Measurements from ENCODE around the gene NT5DC1. TPM values are rescaled to one million over a fixed set of nuclear protein-coding genes. Genes with fewer than 3 reads are reported as not detected.

Gene NT5DC1
- total and polyA plus RNA-seq, 2 experiments from 2014 or later: 27.0 to 29.8 TPM

DNA sequence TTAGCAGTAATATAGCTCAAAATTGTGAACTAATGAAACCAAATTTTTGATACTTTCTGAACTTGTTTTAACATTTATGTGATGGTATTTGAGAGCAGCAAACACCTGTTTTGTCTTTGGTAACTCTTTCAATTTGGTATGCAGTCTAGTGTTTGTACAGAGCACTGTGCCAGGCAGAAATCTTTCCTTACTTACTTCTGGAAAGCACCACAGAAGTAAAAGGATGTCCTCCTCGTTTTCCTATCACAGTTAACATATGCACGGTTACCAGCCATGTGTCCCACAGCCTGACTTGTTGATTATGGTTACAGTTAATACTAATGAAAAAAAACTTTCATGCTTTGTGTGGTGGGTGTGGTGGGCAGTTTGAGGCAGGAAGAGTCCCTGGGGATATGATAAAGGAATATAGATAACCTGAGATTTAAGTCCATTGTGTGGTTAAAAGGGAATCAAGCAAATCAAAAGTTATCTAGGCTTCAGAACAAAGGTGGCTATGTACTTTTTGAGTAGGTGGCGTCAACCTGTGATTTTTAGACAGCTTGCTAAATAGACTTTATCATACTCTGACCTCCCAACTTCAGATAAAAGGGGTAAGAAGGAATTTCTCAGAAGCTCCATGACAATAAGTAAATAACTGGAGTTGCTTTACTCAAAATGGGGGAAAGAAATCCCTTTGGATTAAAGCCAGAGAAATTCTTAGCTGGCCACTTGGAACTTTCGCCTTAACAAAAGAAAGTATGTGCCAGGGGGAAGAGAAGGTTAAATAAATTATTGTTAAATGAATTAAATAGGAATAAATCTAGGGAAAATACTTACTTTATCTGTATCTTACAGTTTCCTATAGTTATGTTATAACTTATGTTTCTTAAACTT lies 45.4 kb downstream of the NT5DC1 start:
- H3K27me3 Mint-ChIP-seq (ENCODE audit: insufficient read depth, low read depth, poor library complexity): no peaks in the 10 kb centered on the region
- TF ChIP-seq ZNF114 (CRISPR knock-in tag; IDR thresholded peaks at IDR 0.05) (no peak), EZH2 (IDR thresholded peaks at IDR 0.05; ENCODE audit: low read depth, unreplicated experiment) (no peak), CREB1 (CRISPR knock-in tag; IDR thresholded peaks at IDR 0.05; ENCODE audit: low read depth) (no peak), NANOG (IDR thresholded peaks at IDR 0.05; ENCODE audit: borderline replicate concordance) (no peak), ZNF462 (CRISPR knock-in tag; IDR thresholded peaks at IDR 0.05) (no peak), REST (IDR thresholded peaks at IDR 0.05; ENCODE audit: unreplicated experiment) (no peak), STAT1 (IDR thresholded peaks at IDR 0.05; ENCODE audit: unreplicated experiment) (no peak), POLR2AphosphoS5 (IDR thresholded peaks at IDR 0.05; ENCODE audit: low read depth) (no peak), EZH2phosphoT487 (IDR thresholded peaks at IDR 0.05; ENCODE audit: unreplicated experiment) (no peak), ZNF331 (CRISPR knock-in tag; IDR thresholded peaks at IDR 0.05; ENCODE audit: low read depth) (no peak), JUNB (IDR thresholded peaks at IDR 0.05; ENCODE audit: unreplicated experiment) (no peak)
- TF ChIP-seq, protein P1, sequence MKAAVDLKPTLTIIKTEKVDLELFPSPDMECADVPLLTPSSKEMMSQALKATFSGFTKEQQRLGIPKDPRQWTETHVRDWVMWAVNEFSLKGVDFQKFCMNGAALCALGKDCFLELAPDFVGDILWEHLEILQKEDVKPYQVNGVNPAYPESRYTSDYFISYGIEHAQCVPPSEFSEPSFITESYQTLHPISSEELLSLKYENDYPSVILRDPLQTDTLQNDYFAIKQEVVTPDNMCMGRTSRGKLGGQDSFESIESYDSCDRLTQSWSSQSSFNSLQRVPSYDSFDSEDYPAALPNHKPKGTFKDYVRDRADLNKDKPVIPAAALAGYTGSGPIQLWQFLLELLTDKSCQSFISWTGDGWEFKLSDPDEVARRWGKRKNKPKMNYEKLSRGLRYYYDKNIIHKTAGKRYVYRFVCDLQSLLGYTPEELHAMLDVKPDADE (IDR thresholded peaks at IDR 0.05): no peak
- TF ChIP-seq, protein P2, sequence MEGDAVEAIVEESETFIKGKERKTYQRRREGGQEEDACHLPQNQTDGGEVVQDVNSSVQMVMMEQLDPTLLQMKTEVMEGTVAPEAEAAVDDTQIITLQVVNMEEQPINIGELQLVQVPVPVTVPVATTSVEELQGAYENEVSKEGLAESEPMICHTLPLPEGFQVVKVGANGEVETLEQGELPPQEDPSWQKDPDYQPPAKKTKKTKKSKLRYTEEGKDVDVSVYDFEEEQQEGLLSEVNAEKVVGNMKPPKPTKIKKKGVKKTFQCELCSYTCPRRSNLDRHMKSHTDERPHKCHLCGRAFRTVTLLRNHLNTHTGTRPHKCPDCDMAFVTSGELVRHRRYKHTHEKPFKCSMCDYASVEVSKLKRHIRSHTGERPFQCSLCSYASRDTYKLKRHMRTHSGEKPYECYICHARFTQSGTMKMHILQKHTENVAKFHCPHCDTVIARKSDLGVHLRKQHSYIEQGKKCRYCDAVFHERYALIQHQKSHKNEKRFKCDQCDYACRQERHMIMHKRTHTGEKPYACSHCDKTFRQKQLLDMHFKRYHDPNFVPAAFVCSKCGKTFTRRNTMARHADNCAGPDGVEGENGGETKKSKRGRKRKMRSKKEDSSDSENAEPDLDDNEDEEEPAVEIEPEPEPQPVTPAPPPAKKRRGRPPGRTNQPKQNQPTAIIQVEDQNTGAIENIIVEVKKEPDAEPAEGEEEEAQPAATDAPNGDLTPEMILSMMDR (conservative IDR thresholded peaks at IDR 0.05; ENCODE audit: low read depth in 2 of 2): no peak
- Histone ChIP-seq H3K4me3 (no peak overlapping the region), H3K79me2 (replicated peaks; ENCODE audit: insufficient read depth) (no peaks in the 10 kb centered on the region), H3K9me2 (ENCODE audit: insufficient read depth) (no peaks in the 10 kb centered on the region), H3K27me3 (ENCODE audit: insufficient read depth) (no peaks in the 10 kb centered on the region), H3K4me2 (no peak overlapping the region), H4K20me1 (replicated peaks; ENCODE audit: insufficient read depth) (no peaks in the 10 kb centered on the region), H2AFZ (no peak overlapping the region), H3K4me1 (ENCODE audit: insufficient read depth) (no peaks in the 10 kb centered on the region; the same call in none of the 2 replicates), H3F3A (replicated peaks; ENCODE audit: low read depth) (no peaks in the 10 kb centered on the region), H3K27ac (ENCODE audit: low read depth) (no peak overlapping the region), H3K36me3 (ENCODE audit: insufficient read depth) (no peaks in the 10 kb centered on the region)
- H3K4me3 Mint-ChIP-seq: no peak overlapping the region
- no peak for DNase-seq (ENCODE audit: low spot score)
- H3K36me3 Mint-ChIP-seq (ENCODE audit: low read depth): no peaks in the 10 kb centered on the region; the same call in 2 of the 3 replicates
- H3K4me1 Mint-ChIP-seq: peaks cover 18% of the 10 kb centered on the region
- no peak overlapping the region for H3K27ac Mint-ChIP-seq
- no peak for ATAC-seq
- no peaks in the 10 kb centered on the region for H3K9me3 Mint-ChIP-seq

Measured in GM23338 (cell line).